Activated CD8-positive, alpha-beta T cell treated with anti-CD3 and anti-CD28 coated beads for 36 hours (primary cell): Measurements from ENCODE around the gene FOXJ2. TPM values are rescaled to one million over a fixed set of nuclear protein-coding genes. Genes with fewer than 3 reads are reported as not detected.
"Not testable (repeated sequence)": the region's sequence is repeated elsewhere in the genome, so short reads cannot be mapped to it uniquely, and the experiment has no call there.

Experiments used
- ATAC-seq: fragments of 200-7000 bp; cut with Tn5 transposase; one replicate; pipeline ENCODE4 v1.10.0; 2021; ENCODE audit warnings: mild to moderate bottlenecking, moderate library complexity
- CTCF ChIA-PET: fragments of 350-600 bp; sonication (Branson Sonifier 250); formaldehyde crosslinking; loops from one replicate; lab custom pipeline; 2021; ENCODE audit warnings: antibody characterized with exemption; lab: Charles Lee
- POLR2A ChIA-PET: fragments of 350-600 bp; sonication (Branson Sonifier 250); formaldehyde crosslinking; loops from one replicate; lab custom pipeline; 2021; ENCODE audit warnings: antibody characterized with exemption; lab: Charles Lee
- DNase-seq: peaks from one replicate; pipeline ENCODE4 v3.0.0-alpha.2; 2020
- H3K27ac Mint-ChIP-seq: one replicate; pipeline ENCODE4 v1.8.0; 2021; ENCODE audit warnings: mild to moderate bottlenecking, mixed read lengths
- H3K27me3 Mint-ChIP-seq: one replicate; pipeline ENCODE4 v1.8.0; 2021; ENCODE audit warnings: mixed read lengths
- H3K36me3 Mint-ChIP-seq: one replicate; pipeline ENCODE4 v1.8.0; 2021; ENCODE audit warnings: low read depth, mixed read lengths
- H3K4me1 Mint-ChIP-seq: one replicate; pipeline ENCODE4 v1.8.0; 2021; ENCODE audit warnings: low read depth, mixed read lengths
- H3K4me3 Mint-ChIP-seq: one replicate; pipeline ENCODE4 v1.8.0; 2021; ENCODE audit warnings: mild to moderate bottlenecking, moderate library complexity, mixed read lengths
- H3K9me3 Mint-ChIP-seq: one replicate; pipeline ENCODE4 v1.8.0; 2021; ENCODE audit warnings: mixed read lengths
- CTCF ChIP-seq: fragments of 200-600 bp; IDR thresholded peaks from one replicate; pipeline ENCODE4 v1.8.0; 2022; ENCODE audit warnings: antibody characterized with exemption, mild to moderate bottlenecking
- intact Hi-C: fragments of 100-400 bp; cut with micrococcal nuclease; formaldehyde crosslinking; loops from one replicate; pipeline ENCODE4 v1.10.0; 2022
- total RNA-seq, 2 experiments: library from RNA; stranded (reverse); gene quantifications; one replicate each; pipeline ENCODE4 v1.2.3, GENCODE V29; 2021

The FOXJ2 gene
- total RNA-seq, 2 experiments from 2014 or later: 11.1 to 12.8 TPM

GRCh38 chr12:8026291-8026900, 6.1 kb upstream of the FOXJ2 start:
- H3K9me3 Mint-ChIP-seq: no peaks in the 10 kb centered on the region
- intact Hi-C loops: no loop called here
- peak overlapping the region; percentile 86 for H3K4me3 Mint-ChIP-seq
- peaks cover 3% of the 10 kb centered on the region for H3K36me3 Mint-ChIP-seq
- H3K4me1 Mint-ChIP-seq: peaks cover 10% of the 10 kb centered on the region
- H3K27me3 Mint-ChIP-seq: no peaks in the 10 kb centered on the region
- H3K27ac Mint-ChIP-seq: peak overlapping the region; percentile 98
- ChIA-PET CTCF (interaction anchor here (2.3 kb wide), 1 partner anchor 93 kb away, joined by 8 read pairs; no protein-coding TSS in a partner anchor), POLR2A (interaction anchor here (0.7 to 1.8 kb wide), 5 partner anchors 13 to 125 kb away, joined by 3 to 6 read pairs (median 3); no protein-coding TSS in a partner anchor)
- TF ChIP-seq CTCF: no peak
- ATAC-seq: peak; percentile 98
- DNase-seq: peak; percentile 99

- peaks cover 15% of the 10 kb centered on the region for H3K4me1 Mint-ChIP-seq
- ChIA-PET CTCF (interaction anchor here (0.6 to 2.3 kb wide), 8 partner anchors 8 to 95 kb away, joined by 3 to 8 read pairs (median 3); partner anchors contain the start of gene C3AR1), POLR2A (interaction anchor here (0.6 to 1.8 kb wide), 5 partner anchors 8 to 53 kb away, joined by 3 to 6 read pairs (median 3); no protein-coding TSS in a partner anchor)
- peaks cover 3% of the 10 kb centered on the region for H3K36me3 Mint-ChIP-seq
- no peaks in the 10 kb centered on the region for H3K9me3 Mint-ChIP-seq
- no peak for DNase-seq
- peak overlapping the region; percentile 98 for H3K27ac Mint-ChIP-seq
- intact Hi-C loops: no loop called here
- H3K27me3 Mint-ChIP-seq: no peaks in the 10 kb centered on the region
- no peak for TF ChIP-seq CTCF
- H3K4me3 Mint-ChIP-seq: peak overlapping the region; percentile 86
- no peak for ATAC-seq
Measured at GRCh38 chr12:8027856-8028255, 4.7 kb upstream of the FOXJ2 start.

GRCh38 chr12:8028267-8028666, 4.2 kb upstream of the FOXJ2 start:
- no peak for TF ChIP-seq CTCF
- Mint-ChIP-seq H3K27ac (no peak overlapping the region), H3K4me1 (peaks cover 16% of the 10 kb centered on the region), H3K36me3 (peaks cover 3% of the 10 kb centered on the region), H3K4me3 (no peak overlapping the region), H3K9me3 (no peaks in the 10 kb centered on the region), H3K27me3 (no peaks in the 10 kb centered on the region)
- intact Hi-C loops: no loop called here
- DNase-seq (no peak), ATAC-seq (no peak)
- CTCF ChIA-PET: interaction anchor here (0.6 to 2.3 kb wide), 7 partner anchors 8 to 95 kb away, joined by 3 to 8 read pairs (median 3); partner anchors contain the start of gene C3AR1
- POLR2A ChIA-PET: interaction anchor here (0.6 to 1.4 kb wide), 2 partner anchors 10 to 49 kb away, joined by 3 read pairs; no protein-coding TSS in a partner anchor

- ATAC-seq (no peak), DNase-seq (no peak)
- Mint-ChIP-seq H3K9me3 (no peaks in the 10 kb centered on the region), H3K27ac (no peak overlapping the region), H3K4me1 (peaks cover 31% of the 10 kb centered on the region), H3K27me3 (no peaks in the 10 kb centered on the region), H3K4me3 (no peak overlapping the region), H3K36me3 (peaks cover 2% of the 10 kb centered on the region)
- POLR2A ChIA-PET: no interaction called here
- CTCF ChIA-PET: interaction anchor here (1.3 kb wide), 1 partner anchor 14 kb away, joined by 3 read pairs; no protein-coding TSS in a partner anchor
- TF ChIP-seq CTCF: no peak
- intact Hi-C loops: no loop called here
Measured at GRCh38 chr12:8030189-8030588, 2.3 kb upstream of the FOXJ2 start.

GRCh38 chr12:8031017-8031416, 1.5 kb upstream of the FOXJ2 start:
- ATAC-seq, H3K9me3 Mint-ChIP-seq, H3K36me3 Mint-ChIP-seq, intact Hi-C loops, POLR2A ChIA-PET, H3K27me3 Mint-ChIP-seq, DNase-seq, H3K27ac Mint-ChIP-seq: not testable (repeated sequence)
- CTCF ChIA-PET: interaction anchor here (1.3 kb wide), 1 partner anchor 13 kb away, joined by 3 read pairs; no protein-coding TSS in a partner anchor
- Mint-ChIP-seq H3K4me3 (peak overlapping the region; percentile 35), H3K4me1 (peaks cover 38% of the 10 kb centered on the region)
